Fibroblast of lung (primary cell): Measurements from ENCODE around the gene SRPK1. TPM values are rescaled to one million over a fixed set of nuclear protein-coding genes. Genes with fewer than 3 reads are reported as not detected.

Experiments
- DNase-seq, 2 donors: peaks; one replicate each; pipeline versions ENCODE4 v3.0.0 to v3.0.0-alpha.2; 2010; ENCODE audit warnings: low read depth in 2 of 2
- H2AFZ ChIP-seq: 2 replicates; pipeline ENCODE4 v1.5.1; 2012; ENCODE audit warnings: low read length, control low read depth, inconsistent platforms
- H3K27ac ChIP-seq: 2 replicates; pipeline ENCODE4 v1.5.1; 2011; ENCODE audit warnings: low read length, control low read depth; ENCODE audit not compliant: insufficient read depth
- H3K27me3 ChIP-seq: 2 replicates; pipeline ENCODE4 v1.5.1; 2011; ENCODE audit warnings: mild to moderate bottlenecking, low read length; ENCODE audit not compliant: control insufficient read depth, insufficient read depth
- H3K36me3 ChIP-seq: 2 replicates; pipeline ENCODE4 v1.5.1; 2011; ENCODE audit warnings: low read length; ENCODE audit not compliant: control insufficient read depth, insufficient read depth
- H3K4me1 ChIP-seq: 2 replicates; pipeline ENCODE4 v1.5.1; 2011; ENCODE audit warnings: low read length; ENCODE audit not compliant: control insufficient read depth, insufficient read depth; ENCODE audit errors: extremely low read depth
- H3K4me2 ChIP-seq: 2 replicates; pipeline ENCODE4 v1.5.1; 2011; ENCODE audit warnings: low read length, control low read depth; ENCODE audit not compliant: insufficient read depth; ENCODE audit errors: extremely low read depth
- H3K4me3 ChIP-seq, 4 experiments: fragments of 200-600 bp in 1 of 4; sonication (generic) in 1 of 4; replicated peaks in 1 of 4; 2 replicates each; pipeline ENCODE4 v1.5.1; 2011 to 2016; ENCODE audit warnings: low read length in 4 of 4, low read depth in 3 of 4, mild to moderate bottlenecking in 3 of 4, control low read depth in 2 of 4, inconsistent platforms in 1 of 4, mixed read lengths in 1 of 4; ENCODE audit not compliant: insufficient read depth in 1 of 4; ENCODE audit errors: control extremely low read depth in 1 of 4
- H3K79me2 ChIP-seq: 2 replicates; pipeline ENCODE4 v1.5.1; 2012; ENCODE audit warnings: mild to moderate bottlenecking, low read length, inconsistent platforms; ENCODE audit not compliant: control insufficient read depth, insufficient read depth
- H3K9ac ChIP-seq: 2 replicates; pipeline ENCODE4 v1.5.1; 2011; ENCODE audit warnings: mild to moderate bottlenecking, low read length, control low read depth; ENCODE audit not compliant: insufficient read depth
- H3K9me3 ChIP-seq: 2 replicates; pipeline ENCODE4 v1.5.1; 2012; ENCODE audit warnings: low read depth, low read length; ENCODE audit not compliant: control insufficient read depth, insufficient read depth
- H4K20me1 ChIP-seq: 2 replicates; pipeline ENCODE4 v1.5.1; 2011; ENCODE audit warnings: low read length; ENCODE audit not compliant: control insufficient read depth, insufficient read depth; ENCODE audit errors: extremely low read depth
- CTCF ChIP-seq, 2 donors: IDR thresholded peaks in 1 of 2; conservative IDR thresholded peaks in 1 of 2; 1 replicate in 1 of 2; 2 replicates in 1 of 2; pipeline ENCODE4 v1.5.1; 2011 to 2012; ENCODE audit warnings: low read length in 2 of 2, control low read depth in 1 of 2, inconsistent platforms in 1 of 2, low read depth in 1 of 2, mild to moderate bottlenecking in 1 of 2
- EZH2 ChIP-seq: IDR thresholded peaks from 2 replicates; pipeline ENCODE4 v1.5.1; 2012; ENCODE audit warnings: low read length, control low read depth, mild to moderate bottlenecking; ENCODE audit errors: missing control alignments
- polyA plus RNA-seq, 2 donors: library from polyadenylated mRNA; depleted of rRNA in 1 of 2; stranded (reverse) in 1 of 2; unstranded in 1 of 2; fragments of >200 nt; gene quantifications; 2 replicates each; pipeline ENCODE4 v1.2.1, GENCODE V29; 2011 to 2012; ENCODE audit warnings: missing spikeins in 1 of 2
- total RNA-seq: library from RNA; depleted of rRNA; stranded (reverse); fragments of >200 nt; gene quantifications from 2 replicates; pipeline ENCODE4 v1.2.1, GENCODE V29; 2014

The SRPK1 gene
- total and polyA plus RNA-seq, 2 donors (not counting 1 experiment from before 2014, with no cell fraction given) = 22.2 to 44.8 TPM

- Histone ChIP-seq H3K27me3 (no peaks in the 10 kb centered on the region), H3K4me3 (no peak overlapping the region), H3K4me2 (no peak overlapping the region)
Observed at GRCh38 chr6:35857853-35858252, 63.0 kb downstream of the SRPK1 start.

GRCh38 chr6:35856250-35856649 is 64.6 kb downstream of the SRPK1 start:
- H3K4me1 ChIP-seq = no peaks in the 10 kb centered on the region
- no peaks in the 10 kb centered on the region for H3K27me3 ChIP-seq
- no peaks in the 10 kb centered on the region for H4K20me1 ChIP-seq
- H3K79me2 ChIP-seq = no peaks in the 10 kb centered on the region
- H3K4me2 ChIP-seq = no peak overlapping the region
- no peak overlapping the region for H3K4me3 ChIP-seq
- peaks cover 3% of the 10 kb centered on the region for H3K36me3 ChIP-seq
- TF ChIP-seq CTCF (conservative IDR thresholded peaks at IDR 0.05 in 1 of 2, IDR thresholded peaks at IDR 0.05 in 1 of 2; ENCODE audit: low read depth in 1 of 2, low read length in 2 of 2) = no peak
- no peak for TF ChIP-seq EZH2
- no peak overlapping the region for H3K27ac ChIP-seq
- no peak overlapping the region for H3K9ac ChIP-seq
- H2AFZ ChIP-seq = no peak overlapping the region
- H3K9me3 ChIP-seq = no peaks in the 10 kb centered on the region
- DNase-seq = no peak

More at GRCh38 chr6:35857853-35858252, 63.0 kb downstream of the SRPK1 start:
- H3K36me3 ChIP-seq = peaks cover 3% of the 10 kb centered on the region
- no peaks in the 10 kb centered on the region for H4K20me1 ChIP-seq
- H3K9ac ChIP-seq = no peak overlapping the region
- H3K9me3 ChIP-seq = no peaks in the 10 kb centered on the region
- no peak overlapping the region for H2AFZ ChIP-seq
- no peak overlapping the region for H3K27ac ChIP-seq
- no peaks in the 10 kb centered on the region for H3K4me1 ChIP-seq
- TF ChIP-seq EZH2 = no peak
- no peak for TF ChIP-seq CTCF (conservative IDR thresholded peaks at IDR 0.05 in 1 of 2, IDR thresholded peaks at IDR 0.05 in 1 of 2; ENCODE audit: low read depth in 1 of 2, low read length in 2 of 2)
- DNase-seq = no peak
- H3K79me2 ChIP-seq = no peaks in the 10 kb centered on the region

GRCh38 chr6:35852994-35853393 is 67.9 kb downstream of the SRPK1 start:
- H3K27me3 ChIP-seq = no peaks in the 10 kb centered on the region
- H3K4me3 ChIP-seq = no peak overlapping the region
- no peaks in the 10 kb centered on the region for H3K4me1 ChIP-seq
- no peaks in the 10 kb centered on the region for H4K20me1 ChIP-seq
- H3K79me2 ChIP-seq = no peaks in the 10 kb centered on the region
- H3K36me3 ChIP-seq = peaks cover 3% of the 10 kb centered on the region
- no peak overlapping the region for H3K27ac ChIP-seq
- no peak overlapping the region for H3K9ac ChIP-seq
- no peak overlapping the region for H3K4me2 ChIP-seq
- DNase-seq = no peak
- H2AFZ ChIP-seq = no peak overlapping the region
- H3K9me3 ChIP-seq = no peaks in the 10 kb centered on the region
- TF ChIP-seq CTCF (conservative IDR thresholded peaks at IDR 0.05 in 1 of 2, IDR thresholded peaks at IDR 0.05 in 1 of 2; ENCODE audit: low read depth in 1 of 2, low read length in 2 of 2) (no peak), EZH2 (no peak)
